PC-9 (cell line): Measurements from ENCODE around the gene AGAP1. TPM values are rescaled to one million over a fixed set of nuclear protein-coding genes. Genes with fewer than 3 reads are reported as not detected.

Experiments
- BruUV-seq: library from RNA; stranded (reverse); fragments of 400-500 nt; replicated peaks from 2 replicates; lab custom pipeline; 2021; lab: Mats Ljungman, UMichigan
- CTCF ChIA-PET: fragments of 300-600 bp; sonication (Branson Sonifier 250); formaldehyde crosslinking; loops from one replicate; lab custom pipeline; 2022; ENCODE audit warnings: antibody characterized with exemption; lab: Charles Lee
- POLR2A ChIA-PET: fragments of 300-600 bp; sonication (Branson Sonifier 250); formaldehyde crosslinking; loops from one replicate; lab custom pipeline; 2022; ENCODE audit warnings: antibody characterized with exemption; ENCODE audit not compliant: unreplicated experiment; lab: Charles Lee
- DNase-seq, 2 experiments: peaks; one replicate each; pipeline versions ENCODE4 v3.0.0 to v3.0.0-alpha.2; 2015 to 2022; ENCODE audit warnings: mixed read lengths in 1 of 2
- H2AFZ ChIP-seq: fragments of 200-600 bp; sonication (generic); 2 replicates; pipeline ENCODE4 v1.8.1; 2017; ENCODE audit warnings: antibody characterized with exemption
- H3F3A ChIP-seq: fragments of 200-600 bp; sonication (generic); 2 replicates; pipeline ENCODE4 v1.8.1; 2017; ENCODE audit warnings: antibody characterized with exemption, mild to moderate bottlenecking, low read depth; ENCODE audit not compliant: insufficient read depth
- H3K27ac ChIP-seq: fragments of 200-600 bp; sonication (generic); 2 replicates; pipeline ENCODE4 v1.6.1; 2016; ENCODE audit warnings: mixed run types
- H3K27me3 ChIP-seq: fragments of 200-600 bp; sonication (generic); 2 replicates; pipeline ENCODE4 v1.6.1; 2016; ENCODE audit warnings: low read depth, mixed run types; ENCODE audit not compliant: insufficient read depth
- H3K36me3 ChIP-seq: fragments of 200-600 bp; sonication (generic); 2 replicates; pipeline ENCODE4 v1.6.1; 2016; ENCODE audit warnings: low read depth, mixed run types
- H3K4me1 ChIP-seq: fragments of 200-600 bp; sonication (generic); replicated peaks from 2 replicates; pipeline ENCODE4 v1.6.1; 2016; ENCODE audit warnings: mixed run types; ENCODE audit not compliant: insufficient read depth
- H3K4me2 ChIP-seq: fragments of 200-600 bp; sonication (generic); 2 replicates; pipeline ENCODE4 v1.6.1; 2017; ENCODE audit warnings: mixed run types
- H3K4me3 ChIP-seq: fragments of 200-600 bp; sonication (generic); 2 replicates; pipeline ENCODE4 v1.6.1; 2016; ENCODE audit warnings: mixed run types
- H3K79me2 ChIP-seq: fragments of 200-600 bp; sonication (generic); 2 replicates; pipeline ENCODE4 v1.6.1; 2017; ENCODE audit warnings: low read depth, mixed run types
- H3K9me2 ChIP-seq: fragments of 200-600 bp; sonication (generic); 2 replicates; pipeline ENCODE4 v1.8.1; 2017; ENCODE audit warnings: mild to moderate bottlenecking; ENCODE audit not compliant: insufficient read depth
- H3K9me3 ChIP-seq: fragments of 200-600 bp; sonication (generic); 2 replicates; pipeline ENCODE4 v1.8.1; 2016; ENCODE audit warnings: low read depth; ENCODE audit not compliant: insufficient read depth
- H4K20me1 ChIP-seq: fragments of 200-600 bp; sonication (generic); 2 replicates; pipeline ENCODE4 v1.8.1; 2017; ENCODE audit not compliant: insufficient read depth
- CTCF ChIP-seq: fragments of 200-600 bp; sonication (generic); conservative IDR thresholded peaks from 2 replicates; pipeline ENCODE4 v1.6.1; 2017; ENCODE audit warnings: mixed run types, antibody characterized with exemption, mild to moderate bottlenecking, moderate library complexity
- EZH2 ChIP-seq: fragments of 200-600 bp; sonication (generic); IDR thresholded peaks from 2 replicates; pipeline ENCODE4 v1.8.0; 2017; ENCODE audit warnings: antibody characterized with exemption, low read depth
- intact Hi-C: fragments of 100-400 bp; cut with micrococcal nuclease; formaldehyde crosslinking; loops from one replicate; pipeline ENCODE4 v1.10.0; 2022; ENCODE audit not compliant: unreplicated experiment
- total RNA-seq: library from RNA; stranded (reverse); gene quantifications from 2 replicates; pipeline ENCODE4 v1.2.3, GENCODE V29; 2021

AGAP1 gene
- total RNA-seq, 1 experiment from 2014 or later: 91.4 TPM

- Histone ChIP-seq H3K36me3 (no peaks in the 10 kb centered on the region), H3K27ac (no peak overlapping the region), H3K4me1 (no peaks in the 10 kb centered on the region), H3K4me2 (no peak overlapping the region), H3F3A (peaks cover 4% of the 10 kb centered on the region; the same call in 1 of the 2 replicates), H3K27me3 (no peaks in the 10 kb centered on the region), H4K20me1 (no peaks in the 10 kb centered on the region; the same call in 1 of the 2 replicates), H3K9me2 (no peaks in the 10 kb centered on the region), H2AFZ (no peak overlapping the region), H3K79me2 (no peaks in the 10 kb centered on the region), H3K4me3 (no peak overlapping the region), H3K9me3 (no peaks in the 10 kb centered on the region)
- no TSS peak for BruUV-seq
- TF ChIP-seq EZH2 (no peak), CTCF (no peak)
- POLR2A ChIA-PET: no interaction called here
- CTCF ChIA-PET: no interaction called here
- intact Hi-C loops: no loop called here
- DNase-seq: no peak
Measured at GRCh38 chr2:236163471-236164200, 669.8 kb downstream of the AGAP1 start.

DNA sequence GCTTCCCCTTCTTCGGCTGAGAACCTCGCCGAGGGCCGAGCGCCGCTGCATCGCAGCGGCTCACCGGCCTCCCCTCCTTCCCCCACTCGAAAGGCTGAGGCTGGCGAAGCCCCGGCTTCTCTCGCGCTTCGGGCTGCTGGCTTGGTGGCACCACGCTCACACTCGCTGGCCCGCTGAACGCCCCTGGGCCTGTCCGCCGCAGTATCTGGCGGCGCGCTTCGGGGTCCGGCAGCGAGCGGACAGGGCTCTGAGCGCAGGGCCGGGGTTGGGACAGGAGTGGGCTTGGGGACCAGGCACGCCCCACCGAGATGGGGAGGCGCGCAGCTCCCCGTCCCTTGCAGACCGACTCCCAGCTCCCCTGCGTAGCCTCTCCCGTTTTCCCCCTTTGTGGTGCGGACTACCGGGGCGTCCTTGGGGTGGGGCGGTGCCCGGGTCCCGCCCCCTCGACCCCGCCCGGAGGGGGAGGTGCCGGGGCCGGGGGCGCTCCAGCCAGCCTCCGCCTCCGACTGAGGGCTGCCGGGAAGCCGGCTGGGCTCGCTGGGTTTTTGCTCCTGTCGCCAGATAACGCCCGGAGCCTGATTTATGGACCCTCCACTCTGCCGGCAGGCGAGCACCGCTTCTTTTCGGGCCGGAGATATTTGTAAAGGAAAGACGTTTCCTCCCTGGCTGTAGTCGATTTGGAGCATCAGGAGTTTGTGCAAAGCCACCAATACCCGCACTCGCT, 670.5 kb downstream of the AGAP1 start:
- no peak for DNase-seq
- TF ChIP-seq CTCF (no peak), EZH2 (no peak)
- H3K9me3 ChIP-seq: no peaks in the 10 kb centered on the region
- no peaks in the 10 kb centered on the region for H3K27me3 ChIP-seq
- no peaks in the 10 kb centered on the region for H3K79me2 ChIP-seq
- no peak overlapping the region for H3K4me2 ChIP-seq
- no peak overlapping the region for H3K27ac ChIP-seq
- ChIA-PET POLR2A (no interaction called here), CTCF (no interaction called here)
- no TSS peak for BruUV-seq
- no peaks in the 10 kb centered on the region for H3K9me2 ChIP-seq
- H3K36me3 ChIP-seq: no peaks in the 10 kb centered on the region
- H4K20me1 ChIP-seq: no peaks in the 10 kb centered on the region; the same call in 1 of the 2 replicates
- no peak overlapping the region for H3K4me3 ChIP-seq
- no peak overlapping the region for H2AFZ ChIP-seq
- H3F3A ChIP-seq: peaks cover 4% of the 10 kb centered on the region; the same call in 1 of the 2 replicates
- H3K4me1 ChIP-seq: no peaks in the 10 kb centered on the region
- intact Hi-C loops: no loop called here

DNA sequence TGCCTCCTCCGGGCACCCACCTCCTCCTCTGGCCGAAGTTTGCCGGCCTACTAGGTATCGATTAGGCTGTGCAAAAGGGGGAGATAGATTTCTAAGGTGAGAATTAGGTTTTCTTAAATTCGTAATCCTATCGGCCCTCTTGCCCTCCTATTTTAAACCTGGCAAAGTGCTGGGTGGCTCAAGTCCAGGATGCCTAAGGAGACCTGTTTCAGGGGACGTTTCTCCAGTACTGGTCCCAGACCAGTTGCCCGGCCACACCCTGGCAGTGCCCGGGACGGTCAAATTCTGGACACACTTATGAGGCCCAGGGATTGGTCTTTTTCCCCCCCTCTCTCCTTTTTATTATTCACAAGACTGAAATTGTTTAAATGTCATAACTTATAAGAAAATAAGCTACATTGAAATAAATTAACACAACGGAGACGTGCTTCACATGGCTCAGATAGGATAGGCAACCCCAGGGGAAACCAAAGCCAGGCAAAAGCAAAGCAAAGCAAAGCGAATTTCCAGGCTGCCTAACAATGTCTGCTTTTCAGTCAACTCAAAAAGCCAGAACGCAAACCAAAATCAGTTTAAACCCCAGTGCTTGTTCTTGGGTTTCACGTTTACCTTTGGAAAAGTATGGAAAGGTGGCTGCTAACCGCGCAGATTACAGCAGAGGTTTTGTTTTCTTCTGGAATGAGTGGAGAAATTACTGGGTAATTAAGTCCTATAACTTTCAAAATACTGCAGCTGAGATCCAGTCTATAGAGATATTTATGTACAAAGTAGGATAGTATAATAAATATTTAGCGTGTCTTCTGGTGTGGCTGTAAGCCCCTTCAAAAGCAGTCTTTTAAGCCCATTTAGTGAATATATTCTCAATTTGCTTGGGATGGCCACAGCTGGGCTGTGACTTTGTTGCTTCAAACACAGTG, 671.3 kb downstream of the AGAP1 start:
- no peak overlapping the region for H2AFZ ChIP-seq
- H3K4me3 ChIP-seq: no peak overlapping the region
- H4K20me1 ChIP-seq: no peaks in the 10 kb centered on the region; the same call in 1 of the 2 replicates
- H3K27ac ChIP-seq: no peak overlapping the region
- H3K79me2 ChIP-seq: no peaks in the 10 kb centered on the region
- no peak for TF ChIP-seq CTCF
- BruUV-seq: no TSS peak
- H3F3A ChIP-seq: peaks cover 4% of the 10 kb centered on the region; the same call in 1 of the 2 replicates
- no peak for DNase-seq
- CTCF ChIA-PET: no interaction called here
- no peaks in the 10 kb centered on the region for H3K4me1 ChIP-seq
- no peaks in the 10 kb centered on the region for H3K9me2 ChIP-seq
- no peaks in the 10 kb centered on the region for H3K27me3 ChIP-seq
- H3K36me3 ChIP-seq: no peaks in the 10 kb centered on the region
- H3K4me2 ChIP-seq: no peak overlapping the region
- intact Hi-C loops: no loop called here
- POLR2A ChIA-PET: no interaction called here
- H3K9me3 ChIP-seq: no peaks in the 10 kb centered on the region
